Lower lobe of right lung (tissue), 2 donors: Measurements from ENCODE around the gene PSME4. TPM values are rescaled to one million over a fixed set of nuclear protein-coding genes. Genes with fewer than 3 reads are reported as not detected.

ENCODE experiments used
- ATAC-seq, 2 donors: fragments of 200-7000 bp; cut with Tn5 transposase; one replicate each; pipeline ENCODE4 v1.9.1; 2020 to 2022; ENCODE audit warnings: mild to moderate bottlenecking in 2 of 2, moderate library complexity in 2 of 2
- DNase-seq: peaks from one replicate; pipeline ENCODE4 v3.0.0-alpha.2; 2020
- H3K27ac ChIP-seq: fragments of 200-600 bp; one replicate; pipeline ENCODE4 v1.8.0; 2022
- H3K27me3 ChIP-seq: fragments of 200-600 bp; one replicate; pipeline ENCODE4 v1.8.0; 2022; ENCODE audit warnings: low read depth
- H3K36me3 ChIP-seq: fragments of 200-600 bp; one replicate; pipeline ENCODE4 v1.8.0; 2022; ENCODE audit warnings: mild to moderate bottlenecking
- H3K4me1 ChIP-seq: fragments of 200-600 bp; one replicate; pipeline ENCODE4 v1.8.0; 2022
- H3K4me3 ChIP-seq: fragments of 200-600 bp; one replicate; pipeline ENCODE4 v1.8.0; 2022; ENCODE audit warnings: mild to moderate bottlenecking
- H3K9me3 ChIP-seq: fragments of 200-600 bp; one replicate; pipeline ENCODE4 v1.8.0; 2022
- CTCF ChIP-seq: fragments of 200-600 bp; IDR thresholded peaks from one replicate; pipeline ENCODE4 v1.8.0; 2022; ENCODE audit warnings: antibody characterized with exemption, mild to moderate bottlenecking
- intact Hi-C: fragments of 100-400 bp; cut with DNase I; formaldehyde crosslinking; loops from one replicate; pipeline ENCODE4 v1.11.0; 2022
- total RNA-seq: library from RNA; stranded (reverse); fragmentation: NEBNext Ultra II Directional; extraction: Animal tissue kit (Norgen Biotek cat#: 25700); gene quantifications from one replicate; pipeline ENCODE4 v1.2.1, GENCODE V29; 2021
- donor health status: DM: no; HTN: yes; CAD: no; lungs with severe emphysema.

The PSME4 gene
- total RNA-seq, 1 donor from 2014 or later = 42.9 TPM

- no peaks in the 10 kb centered on the region for H3K27me3 ChIP-seq
- no peaks in the 10 kb centered on the region for H3K4me1 ChIP-seq
- H3K27ac ChIP-seq = no peak overlapping the region
- ATAC-seq (no peak), DNase-seq (no peak)
- intact Hi-C loops = no loop called here
- H3K4me3 ChIP-seq = no peak overlapping the region
- H3K9me3 ChIP-seq = no peaks in the 10 kb centered on the region
- no peak for TF ChIP-seq CTCF
- peaks cover 86% of the 10 kb centered on the region for H3K36me3 ChIP-seq
These were observed 103.6 kb downstream of the PSME4 start for GRCh38 chr2:53867169-53867568.

- DNase-seq (no peak), ATAC-seq (no peak)
- Histone ChIP-seq H3K27ac (no peak overlapping the region), H3K4me1 (no peaks in the 10 kb centered on the region), H3K27me3 (no peaks in the 10 kb centered on the region), H3K9me3 (no peaks in the 10 kb centered on the region), H3K4me3 (no peak overlapping the region), H3K36me3 (peaks cover 75% of the 10 kb centered on the region)
- TF ChIP-seq CTCF = no peak
- intact Hi-C loops = no loop called here
These were observed 104.8 kb downstream of the PSME4 start for GRCh38 chr2:53865962-53866361.

- Histone ChIP-seq H3K36me3 (peaks cover 68% of the 10 kb centered on the region), H3K4me1 (no peaks in the 10 kb centered on the region), H3K4me3 (no peak overlapping the region), H3K9me3 (no peaks in the 10 kb centered on the region), H3K27ac (no peak overlapping the region), H3K27me3 (no peaks in the 10 kb centered on the region)
- DNase-seq = no peak
- TF ChIP-seq CTCF = no peak
- no peak for ATAC-seq
- intact Hi-C loops = no loop called here
These were observed 105.5 kb downstream of the PSME4 start for GRCh38 chr2:53865264-53865663.

GRCh38 chr2:53863538-53864227, 107.1 kb downstream of the PSME4 start:
- no peak for ATAC-seq
- intact Hi-C loops = no loop called here
- peaks cover 52% of the 10 kb centered on the region for H3K36me3 ChIP-seq

DNA sequence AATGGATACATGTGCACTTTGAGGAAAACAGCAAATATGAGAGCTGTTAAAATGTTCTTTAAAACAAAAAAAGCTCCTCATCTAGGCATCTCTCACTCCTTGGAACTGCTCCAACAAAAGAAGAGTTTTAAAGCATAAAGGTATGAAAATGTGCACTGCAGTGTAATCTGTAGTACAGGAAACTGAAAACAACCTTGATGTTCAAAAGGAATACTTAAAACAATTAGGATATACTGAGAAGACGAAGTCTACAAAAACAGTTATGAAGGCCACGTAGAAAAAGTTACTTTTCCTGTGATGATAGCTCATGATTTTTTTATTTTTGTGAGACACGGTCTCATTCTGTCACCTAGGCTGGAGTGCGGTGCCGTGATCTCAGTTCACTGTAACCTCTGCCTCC, 109.0 kb downstream of the PSME4 start:
- H3K36me3 ChIP-seq = peaks cover 37% of the 10 kb centered on the region
- no peaks in the 10 kb centered on the region for H3K27me3 ChIP-seq
- intact Hi-C loops = no loop called here
- DNase-seq (no peak), ATAC-seq (no peak)
- no peak overlapping the region for H3K4me3 ChIP-seq
- H3K27ac ChIP-seq = no peak overlapping the region
- TF ChIP-seq CTCF = no peak
- H3K4me1 ChIP-seq = no peaks in the 10 kb centered on the region
- H3K9me3 ChIP-seq = no peaks in the 10 kb centered on the region

More at GRCh38 chr2:53863538-53864227, 107.1 kb downstream of the PSME4 start:
- H3K4me3 ChIP-seq = no peak overlapping the region
- no peak for TF ChIP-seq CTCF
- H3K27ac ChIP-seq = no peak overlapping the region
- no peaks in the 10 kb centered on the region for H3K4me1 ChIP-seq
- no peak for DNase-seq
- no peaks in the 10 kb centered on the region for H3K27me3 ChIP-seq
- no peaks in the 10 kb centered on the region for H3K9me3 ChIP-seq
